NB4 (cell line): ENCODE measurements around the gene LGALS3BP.

ENCODE experiments used
- DNase-seq: peaks from one replicate; pipeline ENCODE4 v3.0.0; 2010; ENCODE audit warnings: low read depth
- H3K4me3 ChIP-seq: one replicate; pipeline ENCODE4 v1.5.1; 2011; ENCODE audit warnings: mild to moderate bottlenecking, low read depth, low read length, moderate library complexity
- CTCF ChIP-seq: IDR thresholded peaks from one replicate; pipeline ENCODE4 v1.5.1; 2012; ENCODE audit warnings: low read depth, low read length
- MAX ChIP-seq: IDR thresholded peaks from 2 replicates; pipeline ENCODE4 v1.6.1; 2011; ENCODE audit warnings: low read depth, low read length
- MYC ChIP-seq: IDR thresholded peaks from 2 replicates; pipeline ENCODE4 v1.6.1; 2011; ENCODE audit warnings: low read depth, low read length
- POLR2A ChIP-seq: IDR thresholded peaks from 2 replicates; pipeline ENCODE4 v1.6.1; 2011; ENCODE audit warnings: mild to moderate bottlenecking; ENCODE audit not compliant: insufficient read length; ENCODE audit errors: extremely low read depth

LGALS3BP gene

GRCh38 chr17:79008666-79009387 lies 29.1 kb upstream of the LGALS3BP start:
- DNase-seq: no peak
- H3K4me3 ChIP-seq: peak overlapping the region; percentile 92
- no peak for TF ChIP-seq MAX
- TF ChIP-seq POLR2A: no peak
- TF ChIP-seq MYC: no peak
- no peak for TF ChIP-seq CTCF

GRCh38 chr17:79007504-79008381 lies 28.0 kb upstream of the LGALS3BP start:
- no peak overlapping the region for H3K4me3 ChIP-seq
- TF ChIP-seq CTCF: no peak
- no peak for TF ChIP-seq POLR2A
- TF ChIP-seq MAX: no peak
- TF ChIP-seq MYC: no peak
- no peak for DNase-seq

- TF ChIP-seq MAX: no peak
- TF ChIP-seq MYC: no peak
- no peak for TF ChIP-seq POLR2A
- TF ChIP-seq CTCF: no peak
- DNase-seq: no peak
- H3K4me3 ChIP-seq: no peak overlapping the region
These were observed 27.2 kb upstream of the LGALS3BP start for GRCh38 chr17:79006794-79007503.

GRCh38 chr17:79006046-79006445 lies 26.3 kb upstream of the LGALS3BP start:
- no peak for DNase-seq
- no peak overlapping the region for H3K4me3 ChIP-seq
- TF ChIP-seq POLR2A (no peak), MAX (no peak), CTCF (no peak), MYC (no peak)

GRCh38 chr17:79005063-79005861 lies 25.5 kb upstream of the LGALS3BP start:
- TF ChIP-seq CTCF (no peak), POLR2A (no peak), MAX (no peak), MYC (no peak)
- no peak for DNase-seq
- H3K4me3 ChIP-seq: no peak overlapping the region
